ENCODE data around the gene GABPB1.
"Not testable (repeated sequence)": the region's sequence is repeated elsewhere in the genome, so short reads cannot be mapped to it uniquely, and the experiment has no call there.

The GABPB1 gene

DNA sequence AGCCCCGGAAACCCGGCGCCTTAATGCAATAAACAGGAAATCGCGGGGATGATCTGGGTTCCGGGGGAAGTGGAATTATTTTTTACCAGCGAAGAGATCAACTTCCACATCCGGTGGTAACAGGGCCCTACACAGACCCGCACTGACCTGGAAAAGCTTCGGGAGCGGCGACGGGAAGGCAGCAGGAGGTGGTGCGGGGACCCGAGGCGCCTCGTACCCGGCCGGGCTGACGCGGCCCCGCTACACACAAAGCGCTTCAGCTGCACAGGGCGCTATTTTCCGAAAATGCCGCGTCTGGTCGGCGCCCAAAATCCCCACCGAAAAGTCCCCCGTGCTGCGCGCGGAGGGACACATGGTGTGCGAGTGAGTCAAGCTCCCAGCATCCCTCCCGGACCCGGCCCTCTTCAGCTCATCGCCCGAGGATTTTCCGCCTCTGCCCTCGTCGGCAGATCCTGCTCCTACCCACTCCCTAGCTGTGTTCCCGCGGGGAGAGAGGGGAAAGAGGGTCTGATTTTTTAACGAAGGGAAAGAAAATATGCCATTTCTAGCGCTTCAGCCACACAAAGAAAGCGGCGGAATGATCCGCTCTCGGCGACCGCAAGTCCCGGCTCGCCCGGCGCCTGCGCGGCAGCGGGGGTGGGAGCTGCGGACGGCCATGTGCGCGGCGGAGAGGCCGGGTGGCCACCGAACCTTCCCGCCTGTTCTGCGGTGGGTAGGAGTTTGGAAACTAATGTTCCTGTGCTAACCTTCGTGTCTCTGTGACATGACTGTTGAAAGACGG lies at the start of gene GABPB1:
Gene GABPB1, minus strand, starts transcription at position 361 of the 781 bp plus-strand sequence. CDS start 45,400 bp downstream, outside the sequence.
- DNase-seq (ENCODE audit: low spot score), result peak; percentile 89

DNA sequence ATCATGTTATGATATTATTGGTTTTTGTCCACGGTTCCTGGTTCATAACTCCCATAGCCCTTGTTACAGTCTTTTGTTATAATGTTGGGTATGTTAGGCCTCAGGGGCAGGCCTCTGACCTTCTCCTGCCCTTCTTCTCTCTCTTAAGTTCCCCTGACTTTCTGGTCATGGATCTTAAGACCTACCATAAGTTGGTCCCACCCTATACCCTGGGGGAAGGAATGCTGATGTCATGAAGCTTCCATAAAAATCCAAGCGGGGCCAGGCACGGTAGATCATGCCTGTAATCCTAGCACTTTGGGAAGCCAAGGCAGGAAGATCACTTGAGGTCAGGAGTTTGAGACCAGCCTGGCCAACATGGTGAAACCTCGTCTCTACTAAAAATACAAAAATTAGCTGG lies 36.6 kb upstream of the GABPB1 start:
- not testable (repeated sequence) for DNase-seq (ENCODE audit: low spot score)

DNA sequence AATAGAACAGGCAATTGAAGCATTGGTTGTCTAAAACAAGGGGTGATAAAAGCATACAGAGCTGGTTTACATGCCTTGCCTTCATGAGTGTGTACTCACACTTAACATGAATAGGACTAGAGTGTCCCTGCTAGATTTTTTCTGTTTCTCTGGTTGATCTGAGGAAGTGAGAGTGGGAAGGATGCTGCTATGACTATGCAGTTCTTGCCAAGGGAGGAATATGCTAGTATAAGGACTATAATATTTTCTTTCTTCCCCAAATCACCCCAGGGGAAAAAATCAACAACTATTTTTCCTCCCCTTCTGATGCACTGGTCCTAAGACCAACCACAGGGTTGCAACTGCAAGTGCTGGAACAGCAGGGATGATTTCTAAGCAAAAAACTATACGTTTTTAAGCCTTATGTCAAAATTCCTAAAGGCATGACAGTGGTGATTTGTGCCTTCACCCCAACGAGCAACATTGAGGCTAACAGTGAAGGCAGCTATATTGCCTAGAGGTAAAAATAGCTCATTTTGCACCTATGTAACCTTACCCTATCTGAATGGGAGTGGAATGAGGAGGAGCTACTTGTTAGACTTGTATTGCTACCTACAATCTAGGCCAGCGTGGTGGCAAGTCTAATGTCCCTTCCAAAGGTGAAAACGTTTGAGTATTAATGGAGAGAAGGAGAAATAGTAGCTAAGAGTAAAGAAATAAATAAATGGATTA lies 35.7 kb upstream of the GABPB1 start:
- DNase-seq (ENCODE audit: low spot score), result no peak

DNA sequence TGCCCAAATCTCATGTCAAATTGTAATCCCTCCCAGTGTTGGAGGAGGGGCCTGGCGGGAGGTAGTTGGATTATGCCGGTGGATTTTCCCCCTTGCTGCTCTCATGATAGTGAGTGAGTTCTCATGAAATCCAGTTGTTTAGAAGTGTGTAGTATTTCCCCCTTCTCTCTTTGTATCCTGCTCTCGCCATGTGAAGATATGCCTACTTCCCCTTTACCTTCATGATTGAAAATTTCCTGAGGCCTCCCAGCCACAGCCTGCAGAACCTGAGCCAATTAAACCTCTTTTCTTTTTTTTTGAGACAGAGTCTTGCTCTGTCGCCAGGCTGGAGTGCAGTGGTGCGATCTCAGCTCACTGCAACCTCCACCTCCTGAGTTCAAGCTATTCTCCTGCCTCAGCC lies 27.4 kb upstream of the GABPB1 start:
- not testable (repeated sequence) for DNase-seq (ENCODE audit: low spot score)

DNA sequence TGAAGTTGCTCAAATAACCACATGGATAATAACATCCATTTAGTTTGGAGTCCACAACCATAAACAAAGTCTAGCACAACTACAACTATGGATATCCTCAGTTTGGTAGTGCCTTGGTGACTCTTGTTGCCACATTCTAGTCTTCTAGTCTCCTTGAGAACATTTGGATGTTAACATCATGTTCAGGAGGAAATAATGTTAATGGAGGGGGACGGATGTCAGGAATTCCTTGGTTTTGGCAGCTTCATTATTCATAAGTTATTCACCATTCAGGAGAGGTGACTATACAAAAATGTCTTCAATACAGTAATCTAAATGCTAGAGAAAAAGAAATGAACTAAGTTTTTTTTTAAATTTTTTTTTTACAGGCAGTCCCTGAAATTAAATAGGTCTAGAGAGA lies 26.4 kb upstream of the GABPB1 start:
- no peak for DNase-seq (ENCODE audit: low spot score)

DNA sequence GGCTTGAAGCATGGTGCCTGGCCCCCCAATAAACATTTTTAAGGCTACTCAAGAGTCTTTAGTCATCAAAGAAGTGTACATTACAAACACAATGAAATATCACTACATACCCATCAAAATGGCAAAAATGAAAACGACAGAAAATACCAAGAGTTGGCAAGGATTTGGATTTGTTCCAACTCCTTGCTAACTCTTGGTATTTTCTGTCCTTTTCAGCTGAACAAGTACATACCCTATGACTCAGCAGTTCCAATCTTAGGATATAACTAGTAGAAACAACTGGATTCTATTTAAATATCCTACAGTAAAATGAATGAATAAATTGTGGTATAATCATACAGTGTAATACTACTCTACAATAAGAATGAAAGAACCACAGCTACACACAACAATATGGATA lies 25.1 kb upstream of the GABPB1 start:
- DNase-seq (ENCODE audit: low spot score), result no peak

DNA sequence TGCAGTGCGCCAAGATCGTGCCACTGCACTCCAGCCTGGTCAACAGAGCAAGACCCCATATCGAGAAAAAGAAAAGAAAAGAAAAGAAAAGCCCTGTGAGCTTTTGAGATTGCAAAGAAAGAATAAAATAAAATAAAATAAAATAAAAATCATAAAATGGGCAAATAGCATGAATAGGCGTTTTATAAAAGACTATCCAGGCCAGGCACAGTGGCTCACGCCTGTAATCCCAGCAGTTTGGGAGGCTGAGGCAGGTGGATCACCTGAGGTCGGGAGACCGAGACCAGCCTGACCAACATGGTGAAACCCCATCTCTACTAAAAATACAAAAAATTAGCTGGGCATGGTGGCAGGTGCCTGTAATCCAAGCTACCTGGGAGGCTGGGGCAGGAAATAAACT lies 24.4 kb upstream of the GABPB1 start:
- DNase-seq (ENCODE audit: low spot score), result not testable (repeated sequence)

DNA sequence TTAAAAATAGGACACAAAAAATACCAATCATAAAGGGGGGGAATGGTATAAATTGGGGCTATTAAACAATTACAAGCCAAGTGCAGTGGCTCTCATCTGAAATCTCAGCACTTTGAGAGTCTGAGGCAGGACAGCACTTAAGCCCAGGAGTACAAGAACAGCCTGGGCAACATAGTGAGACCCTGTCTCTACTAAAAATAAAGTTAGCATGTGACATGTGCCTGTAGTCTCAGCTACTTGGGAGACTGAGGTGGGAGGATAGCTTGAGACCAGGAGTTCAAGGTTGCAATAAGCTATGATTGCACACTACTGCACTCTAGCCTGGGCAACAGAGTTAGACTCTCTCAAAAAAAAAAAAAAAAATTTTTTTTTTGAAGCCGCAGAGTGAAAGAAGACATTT lies 23.8 kb upstream of the GABPB1 start:
- no peak for DNase-seq (ENCODE audit: low spot score)

DNA sequence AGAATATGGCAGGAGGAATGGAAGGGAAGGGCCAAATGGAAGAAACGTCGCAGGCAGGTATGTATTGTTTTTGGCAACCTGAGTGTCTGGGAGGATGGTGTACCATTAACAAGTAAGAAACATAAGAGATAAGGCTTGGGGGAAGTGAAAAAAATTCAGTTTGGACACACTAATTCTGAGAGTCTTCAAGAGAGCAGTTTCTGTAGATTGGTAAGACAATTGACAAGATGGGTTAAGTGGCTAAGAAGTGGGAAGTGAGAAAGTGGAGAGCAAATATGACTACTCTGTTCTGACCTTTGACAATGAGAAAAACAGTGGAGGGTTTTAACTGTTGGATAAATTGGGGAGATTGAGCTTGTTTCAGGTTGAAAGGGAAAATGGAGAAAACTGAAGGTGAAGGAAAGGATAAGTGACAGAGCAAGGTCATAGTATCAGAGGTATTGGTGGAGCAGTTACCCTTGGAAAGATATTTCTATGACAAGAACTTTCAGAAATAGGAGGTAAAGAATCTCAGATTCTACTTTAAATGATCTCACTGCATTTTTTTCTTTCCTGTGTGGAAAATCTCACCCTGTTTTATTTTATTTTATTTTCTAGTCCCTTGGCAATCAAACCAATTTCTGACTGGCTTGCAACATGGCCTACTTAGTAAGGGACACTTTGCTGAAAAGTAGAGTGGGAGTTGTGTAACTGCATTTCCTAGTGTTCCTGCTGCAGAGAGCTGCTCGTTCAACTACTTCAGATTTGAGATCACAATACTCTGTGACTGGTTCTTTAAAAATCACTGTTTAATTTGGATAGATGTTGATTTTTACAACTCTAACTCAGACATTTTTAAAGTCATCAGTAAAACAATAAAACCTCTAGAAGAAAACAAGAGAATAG lies 23.1 kb upstream of the GABPB1 start:
- no peak for DNase-seq (ENCODE audit: low spot score)

DNA sequence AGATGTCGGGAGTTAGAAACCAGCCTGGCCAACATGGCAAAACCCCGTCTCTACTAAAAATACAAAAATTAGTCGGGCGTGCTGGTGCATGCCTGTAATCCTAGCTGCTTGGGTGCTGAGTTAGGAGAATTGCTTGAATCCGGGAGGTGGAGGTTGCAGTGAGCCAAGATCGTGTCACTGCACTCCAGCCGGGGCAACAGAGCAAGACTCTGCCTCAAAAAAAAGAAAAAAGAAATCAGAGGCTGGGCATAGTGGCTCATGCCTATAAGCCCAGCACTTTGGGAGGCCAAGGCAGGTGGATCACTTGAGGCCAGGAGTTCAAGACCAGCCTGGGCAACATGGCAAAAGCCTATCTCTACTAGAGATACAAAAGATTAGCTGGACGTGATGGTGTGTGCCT lies 14.6 kb upstream of the GABPB1 start:
- DNase-seq (ENCODE audit: low spot score), result not testable (repeated sequence)

DNA sequence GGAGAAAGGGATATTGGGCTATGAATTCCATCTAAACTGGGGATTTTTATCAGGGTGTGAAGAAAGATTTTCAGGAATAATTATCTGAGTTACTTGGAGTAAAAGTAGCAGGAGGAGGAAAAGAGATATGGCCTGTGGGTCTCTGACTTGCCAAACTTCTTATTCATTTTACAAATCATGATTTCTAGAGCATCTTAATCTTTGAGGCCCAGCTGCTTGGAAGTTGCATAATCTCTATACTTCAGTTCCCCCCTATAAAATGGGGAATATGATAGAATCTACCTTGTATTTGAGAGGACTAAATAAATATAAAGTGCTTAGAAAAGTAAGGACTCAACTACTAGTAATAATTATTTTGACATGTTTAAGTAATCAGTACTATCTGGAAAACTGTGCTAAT lies 11.0 kb upstream of the GABPB1 start:
- DNase-seq (ENCODE audit: low spot score), result no peak

DNA sequence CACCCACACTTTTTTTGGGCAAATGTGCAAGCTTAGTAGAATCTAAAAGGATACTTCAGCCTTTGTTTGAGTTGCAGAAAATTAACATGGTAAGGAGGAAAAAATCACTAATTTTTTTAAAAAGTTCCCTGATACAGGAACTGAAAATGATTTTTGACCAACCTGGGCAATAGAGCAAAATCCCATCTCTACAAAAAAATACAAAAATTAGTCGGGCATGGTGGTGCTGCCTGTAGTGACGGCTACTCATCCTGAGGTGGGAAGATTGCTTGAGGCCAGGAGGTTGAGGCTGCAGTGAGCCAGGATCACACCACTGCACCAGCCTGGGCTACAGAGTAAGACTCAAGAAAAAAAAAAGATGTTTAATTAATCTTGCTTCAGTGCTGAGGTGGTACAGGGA lies 10.6 kb upstream of the GABPB1 start:
- no peak for DNase-seq (ENCODE audit: low spot score)

DNA sequence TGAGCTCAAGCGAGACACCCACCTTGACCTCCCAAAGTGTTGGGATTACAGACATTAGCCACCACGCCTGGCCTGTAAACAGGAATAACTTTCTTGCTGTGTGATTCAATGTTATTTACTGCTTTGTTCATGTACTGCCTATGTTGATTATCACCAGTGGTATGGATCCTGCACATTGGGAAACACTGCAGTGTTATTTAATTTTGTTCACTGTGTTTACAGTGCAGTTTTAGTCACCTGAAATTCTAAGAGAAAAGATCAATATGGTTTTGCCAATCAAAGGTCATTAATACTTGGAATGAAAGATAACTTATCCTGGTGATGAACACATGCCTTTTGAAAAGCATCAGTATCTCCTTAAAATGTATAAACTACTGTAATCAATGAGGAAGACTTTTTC lies 8.6 kb upstream of the GABPB1 start:
- DNase-seq (ENCODE audit: low spot score), result no peak

DNA sequence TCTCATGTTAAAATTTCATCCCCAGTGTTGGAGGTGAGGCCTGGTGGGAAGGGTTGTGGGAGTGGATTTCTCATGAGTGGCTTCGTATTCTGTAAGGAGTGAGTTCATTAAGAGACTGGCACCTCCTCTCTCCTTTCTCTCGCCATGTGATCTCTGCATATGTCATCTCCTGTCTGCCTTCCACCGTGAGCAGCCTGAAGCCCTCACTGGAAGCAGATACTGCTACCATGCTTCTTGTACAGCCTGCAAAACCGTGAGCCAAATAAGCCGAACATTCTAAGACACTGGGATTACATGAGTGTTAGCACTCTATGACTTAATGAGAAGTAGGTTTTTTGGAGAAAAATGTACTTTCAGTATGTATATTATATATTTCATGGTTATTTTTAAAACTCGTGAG lies 6.8 kb upstream of the GABPB1 start:
- no peak for DNase-seq (ENCODE audit: low spot score)

DNA sequence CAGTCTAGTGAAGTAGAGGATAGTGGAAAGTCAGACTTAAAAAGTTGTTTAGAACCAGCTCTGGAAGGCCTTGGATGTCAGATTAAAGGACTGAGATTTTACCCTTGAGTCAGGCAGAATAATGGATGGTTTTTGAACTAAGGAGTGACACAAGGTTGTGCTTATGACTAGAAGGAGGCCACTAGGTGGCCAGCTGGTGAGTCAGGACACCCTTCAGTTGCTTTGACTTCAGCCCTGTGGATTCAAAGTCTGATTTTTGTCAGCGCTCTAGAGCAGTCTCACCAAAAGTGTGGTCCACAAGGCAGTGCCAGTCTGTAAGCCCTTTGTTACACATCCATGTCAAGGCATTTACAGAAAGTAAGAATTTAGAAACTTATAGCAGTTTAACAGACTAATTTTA lies 3.8 kb upstream of the GABPB1 start:
- peak; percentile 31 for DNase-seq (ENCODE audit: low spot score)

DNA sequence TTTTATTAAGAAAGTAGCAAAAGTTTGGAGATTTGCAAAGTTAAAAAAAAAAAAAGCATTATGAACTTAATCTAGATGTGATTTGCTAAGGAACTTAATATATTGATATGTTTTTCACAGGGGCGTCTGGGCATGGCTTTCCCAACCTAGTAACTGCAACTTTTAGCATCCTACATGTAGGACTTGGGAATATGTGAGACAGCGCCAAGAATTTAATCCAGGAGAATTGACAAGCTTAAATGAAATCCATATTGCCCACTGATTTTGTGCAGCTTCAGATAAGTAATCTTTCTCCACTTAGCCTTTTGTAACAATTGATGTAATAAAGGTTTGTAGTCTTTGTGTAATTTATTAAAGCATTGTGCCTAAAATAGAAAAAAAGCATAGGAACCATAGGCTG lies 982 bp upstream of the GABPB1 start:
- no peak for DNase-seq (ENCODE audit: low spot score)

DNA sequence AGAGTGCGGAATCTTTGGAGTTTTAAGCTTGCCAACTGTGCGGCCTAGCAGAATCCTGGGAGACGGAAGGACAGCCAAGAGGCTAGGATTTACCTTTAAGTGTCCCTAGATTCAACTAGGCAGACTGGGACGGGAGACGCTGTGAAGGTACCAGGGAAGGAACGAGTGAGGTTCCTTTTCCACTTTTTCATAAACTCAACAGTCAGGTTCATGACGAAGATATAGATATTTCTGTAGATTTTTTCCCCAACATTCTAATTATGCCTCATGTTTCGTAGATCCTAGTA lies 564 bp upstream of the GABPB1 start:
- DNase-seq (ENCODE audit: low spot score), result no peak

DNA sequence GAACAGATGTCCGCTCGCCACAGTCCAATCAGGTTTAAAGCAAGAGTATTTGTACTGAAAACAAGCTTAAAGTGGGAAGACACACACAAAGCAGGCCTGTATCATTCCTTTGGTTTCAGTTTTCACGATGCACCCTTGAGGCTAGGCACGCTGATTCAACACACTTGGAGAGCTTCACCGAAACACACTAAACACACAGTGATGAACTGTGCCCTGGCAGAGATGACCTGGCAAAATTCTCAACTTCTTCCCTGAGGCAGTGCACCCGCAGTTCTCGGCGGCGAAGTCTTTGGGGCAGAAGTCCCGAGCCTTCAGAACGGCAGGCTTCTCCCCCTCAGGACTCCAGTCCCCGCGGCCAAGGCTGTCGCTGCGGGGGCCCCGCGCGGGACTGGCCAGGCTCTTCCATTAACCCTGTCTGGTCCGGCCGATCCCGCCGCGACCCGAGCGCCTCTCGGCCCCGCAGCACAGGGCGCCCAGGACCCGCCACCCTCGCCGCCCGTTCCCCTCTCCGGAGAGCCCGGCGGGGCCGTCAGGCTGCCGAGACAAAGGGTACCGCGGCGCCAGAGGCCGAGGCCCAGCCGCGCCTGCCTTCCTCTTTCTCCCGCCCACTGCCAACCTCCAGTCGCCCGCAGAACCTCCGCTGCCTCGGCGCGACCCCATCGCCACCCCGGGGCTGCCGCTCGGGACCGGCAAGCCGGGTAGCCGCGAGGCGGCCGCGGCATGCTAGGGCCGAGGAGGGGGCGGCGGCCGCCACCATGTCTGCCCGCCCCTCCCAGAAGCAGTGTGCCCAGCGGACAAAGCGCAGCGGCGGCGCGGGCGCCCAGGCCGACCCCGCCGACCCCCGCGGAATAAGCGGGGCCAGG lies 792 bp downstream of the GABPB1 start:
- peak; percentile 86 for DNase-seq (ENCODE audit: low spot score)

DNA sequence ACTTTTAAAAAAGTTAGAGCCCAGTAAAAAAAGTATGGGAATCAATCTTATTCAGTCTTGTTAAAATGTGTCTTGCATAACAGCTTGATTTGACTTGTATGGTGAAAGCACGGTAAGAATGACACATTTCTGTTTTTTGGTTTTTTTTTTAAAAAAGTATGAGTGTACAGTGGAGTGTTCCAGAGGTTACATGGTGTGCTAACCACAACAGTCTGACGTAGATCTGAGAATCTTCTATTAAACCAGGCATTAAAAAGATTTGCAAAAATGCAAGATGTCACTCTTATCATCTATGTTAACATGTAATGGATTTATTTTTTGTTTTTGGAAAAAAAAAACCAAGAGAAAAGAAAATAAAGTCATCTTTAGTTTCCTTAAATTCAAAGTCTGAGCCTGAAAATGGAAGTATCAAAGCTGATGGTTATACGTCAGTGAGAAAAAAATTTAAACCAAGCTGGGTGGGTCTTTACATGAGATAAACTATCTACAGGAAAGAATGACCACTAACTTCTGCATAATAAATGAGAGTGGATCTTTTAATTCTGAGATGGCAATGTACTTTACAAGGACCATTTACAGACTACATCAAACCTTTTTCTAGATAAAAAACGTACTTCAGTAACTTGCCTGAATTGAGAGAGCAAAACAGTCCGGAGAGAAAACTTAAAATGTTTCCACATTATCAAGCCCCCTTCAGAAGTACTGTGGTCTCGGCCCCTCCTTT lies 1.6 kb downstream of the GABPB1 start:
- peak; percentile 39 for DNase-seq (ENCODE audit: low spot score)

DNA sequence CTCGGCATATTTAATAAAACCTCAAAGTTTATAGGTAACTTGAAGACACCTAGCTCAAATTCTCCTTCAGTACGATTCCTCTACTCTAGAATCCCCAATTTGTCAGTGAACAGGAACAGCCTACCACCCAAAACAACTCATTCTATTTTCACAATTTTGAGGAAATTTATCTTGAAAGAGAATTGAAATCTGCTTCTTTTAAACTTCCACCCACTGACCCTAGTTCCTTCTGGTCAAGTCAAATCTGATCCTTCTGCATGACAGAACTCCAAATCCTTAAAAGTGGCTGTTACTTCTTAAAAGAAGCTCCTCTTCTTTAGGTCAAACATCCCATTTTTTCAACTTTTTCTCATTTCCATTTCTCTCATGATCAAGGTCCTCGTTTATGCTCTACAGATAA lies 4.4 kb downstream of the GABPB1 start:
- no peak for DNase-seq (ENCODE audit: low spot score)

DNA sequence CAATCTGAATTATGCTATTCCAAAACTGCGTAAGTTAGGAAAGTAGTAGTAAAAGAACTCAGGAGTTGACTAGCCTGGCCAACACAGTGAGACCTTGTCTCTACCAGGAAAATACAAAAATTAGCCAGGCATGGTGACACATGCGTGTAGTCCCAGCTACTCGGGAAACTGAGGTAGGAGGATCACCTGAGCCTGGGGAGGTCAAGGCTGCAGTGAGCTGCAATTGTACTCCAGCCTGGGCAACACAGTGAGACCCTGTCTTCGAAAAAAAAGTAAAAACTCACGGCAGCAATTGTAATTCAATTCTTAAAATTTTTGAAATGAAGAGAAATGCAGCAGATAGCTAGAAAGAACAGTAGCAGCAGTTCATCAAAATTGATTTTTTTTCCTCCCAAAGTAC lies 9.7 kb downstream of the GABPB1 start:
- no peak for DNase-seq (ENCODE audit: low spot score)

Measured in hematopoietic multipotent progenitor cell treated with erythropoietin and hydrocortisone succinate and interleukin-3 and kit ligand, for 17 days (in vitro differentiated cells).